Measurements from ENCODE around the gene CAPN2. TPM values are rescaled to one million over a fixed set of nuclear protein-coding genes. Genes with fewer than 3 reads are reported as not detected.

The CAPN2 gene
- total RNA-seq, 2 experiments from 2014 or later, result not detected

GRCh38 chr1:223684488-223684792 lies 27.9 kb upstream of the CAPN2 start:
- H3K9me3 ChIP-seq (ENCODE audit: low read length), result no peaks in the 10 kb centered on the region
- no peaks in the 10 kb centered on the region; the same call in 1 of the 2 replicates for H4K20me1 ChIP-seq (ENCODE audit: insufficient read depth, low read length)
- no peak overlapping the region for H3K27ac ChIP-seq (ENCODE audit: low read depth, low read length, poor library complexity, severe bottlenecking)
- no peak for DNase-seq (ENCODE audit: low spot score)
- H2AFZ ChIP-seq (ENCODE audit: low read length), result no peak overlapping the region
- TF ChIP-seq, protein P1, sequence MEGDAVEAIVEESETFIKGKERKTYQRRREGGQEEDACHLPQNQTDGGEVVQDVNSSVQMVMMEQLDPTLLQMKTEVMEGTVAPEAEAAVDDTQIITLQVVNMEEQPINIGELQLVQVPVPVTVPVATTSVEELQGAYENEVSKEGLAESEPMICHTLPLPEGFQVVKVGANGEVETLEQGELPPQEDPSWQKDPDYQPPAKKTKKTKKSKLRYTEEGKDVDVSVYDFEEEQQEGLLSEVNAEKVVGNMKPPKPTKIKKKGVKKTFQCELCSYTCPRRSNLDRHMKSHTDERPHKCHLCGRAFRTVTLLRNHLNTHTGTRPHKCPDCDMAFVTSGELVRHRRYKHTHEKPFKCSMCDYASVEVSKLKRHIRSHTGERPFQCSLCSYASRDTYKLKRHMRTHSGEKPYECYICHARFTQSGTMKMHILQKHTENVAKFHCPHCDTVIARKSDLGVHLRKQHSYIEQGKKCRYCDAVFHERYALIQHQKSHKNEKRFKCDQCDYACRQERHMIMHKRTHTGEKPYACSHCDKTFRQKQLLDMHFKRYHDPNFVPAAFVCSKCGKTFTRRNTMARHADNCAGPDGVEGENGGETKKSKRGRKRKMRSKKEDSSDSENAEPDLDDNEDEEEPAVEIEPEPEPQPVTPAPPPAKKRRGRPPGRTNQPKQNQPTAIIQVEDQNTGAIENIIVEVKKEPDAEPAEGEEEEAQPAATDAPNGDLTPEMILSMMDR (conservative IDR thresholded peaks at IDR 0.05; ENCODE audit: low read length), result peak; percentile 48; the same call in 1 of the 2 replicates
- no peak for TF ChIP-seq EZH2phosphoT487 (IDR thresholded peaks at IDR 0.05; ENCODE audit: borderline replicate concordance, low read depth, low read length)
- CTCF ChIA-PET (ENCODE audit: unreplicated experiment), result no interaction called here
- POLR2A ChIA-PET, result no interaction called here
- no TSS peak for BruUV-seq (replicated peaks)
- H3K4me1 ChIP-seq (ENCODE audit: insufficient read depth, low read length, poor library complexity, severe bottlenecking), result no peaks in the 10 kb centered on the region
- no peaks in the 10 kb centered on the region for H3K36me3 ChIP-seq (ENCODE audit: insufficient read depth, low read length)
- no peak overlapping the region for H3K4me2 ChIP-seq (ENCODE audit: low read length)
- no peak overlapping the region for H3K4me3 ChIP-seq (ENCODE audit: low read depth, low read length, poor library complexity, severe bottlenecking)
- intact Hi-C loops (cut with micrococcal nuclease; ENCODE audit: unreplicated experiment), result loop anchor here (1.0 to 2.0 kb wide), 2 partner anchors 153 to 552 kb away; no protein-coding TSS in a partner anchor
- H3K9me2 ChIP-seq (ENCODE audit: insufficient read depth, low read length), result no peaks in the 10 kb centered on the region
- H3K79me2 ChIP-seq (ENCODE audit: insufficient read depth, low read depth, low read length), result no peaks in the 10 kb centered on the region

GRCh38 chr1:223691121-223691520 lies 21.2 kb upstream of the CAPN2 start:
- H3K4me1 ChIP-seq (ENCODE audit: insufficient read depth, low read length, poor library complexity, severe bottlenecking), result no peaks in the 10 kb centered on the region
- ChIA-PET CTCF (ENCODE audit: unreplicated experiment) (no interaction called here), POLR2A (interaction anchor here (1.3 kb wide), 1 partner anchor 57 kb away, joined by 3 read pairs; no protein-coding TSS in a partner anchor)
- intact Hi-C loops (cut with micrococcal nuclease; ENCODE audit: unreplicated experiment), result no loop called here
- no peaks in the 10 kb centered on the region for H3K79me2 ChIP-seq (ENCODE audit: insufficient read depth, low read depth, low read length)
- no peak for TF ChIP-seq EZH2phosphoT487 (IDR thresholded peaks at IDR 0.05; ENCODE audit: borderline replicate concordance, low read depth, low read length)
- TF ChIP-seq, protein P1 (conservative IDR thresholded peaks at IDR 0.05; ENCODE audit: low read length), result no peak
- no peak overlapping the region for H3K27ac ChIP-seq (ENCODE audit: low read depth, low read length, poor library complexity, severe bottlenecking)
- H3K9me2 ChIP-seq (ENCODE audit: insufficient read depth, low read length), result no peaks in the 10 kb centered on the region
- no TSS peak for BruUV-seq (replicated peaks)
- H3K9me3 ChIP-seq (ENCODE audit: low read length), result no peaks in the 10 kb centered on the region
- no peak overlapping the region for H2AFZ ChIP-seq (ENCODE audit: low read length)
- H4K20me1 ChIP-seq (ENCODE audit: insufficient read depth, low read length), result no peaks in the 10 kb centered on the region
- H3K4me3 ChIP-seq (ENCODE audit: low read depth, low read length, poor library complexity, severe bottlenecking), result no peak overlapping the region
- H3K36me3 ChIP-seq (ENCODE audit: insufficient read depth, low read length), result no peaks in the 10 kb centered on the region
- no peak overlapping the region for H3K4me2 ChIP-seq (ENCODE audit: low read length)
- DNase-seq (ENCODE audit: low spot score), result no peak

- intact Hi-C loops (cut with micrococcal nuclease; ENCODE audit: unreplicated experiment), result no loop called here
- Histone ChIP-seq H3K9me3 (ENCODE audit: low read length) (no peaks in the 10 kb centered on the region), H3K4me1 (ENCODE audit: insufficient read depth, low read length, poor library complexity, severe bottlenecking) (no peaks in the 10 kb centered on the region), H2AFZ (ENCODE audit: low read length) (no peak overlapping the region; the same call in 1 of the 2 replicates), H3K9me2 (ENCODE audit: insufficient read depth, low read length) (no peaks in the 10 kb centered on the region), H3K4me3 (ENCODE audit: low read depth, low read length, poor library complexity, severe bottlenecking) (no peak overlapping the region), H3K4me2 (ENCODE audit: low read length) (no peak overlapping the region), H3K79me2 (ENCODE audit: insufficient read depth, low read depth, low read length) (no peaks in the 10 kb centered on the region), H4K20me1 (ENCODE audit: insufficient read depth, low read length) (no peaks in the 10 kb centered on the region), H3K36me3 (ENCODE audit: insufficient read depth, low read length) (no peaks in the 10 kb centered on the region), H3K27ac (ENCODE audit: low read depth, low read length, poor library complexity, severe bottlenecking) (no peak overlapping the region)
- TF ChIP-seq EZH2phosphoT487 (IDR thresholded peaks at IDR 0.05; ENCODE audit: borderline replicate concordance, low read depth, low read length), result no peak
- TF ChIP-seq, protein P1 (conservative IDR thresholded peaks at IDR 0.05; ENCODE audit: low read length), result no peak
- BruUV-seq (replicated peaks), result no TSS peak
- ChIA-PET POLR2A (interaction anchor here (0.7 kb wide), 1 partner anchor 747 kb away, joined by 3 read pairs; no protein-coding TSS in a partner anchor), CTCF (ENCODE audit: unreplicated experiment) (no interaction called here)
- no peak for DNase-seq (ENCODE audit: low spot score)
Measured at GRCh38 chr1:223695014-223695548, 17.3 kb upstream of the CAPN2 start.

All from OCI-LY7 (cell line).